Inflammatory macrophage treated with lipopolysaccharide for 4 hours (primary cell): Measurements from ENCODE around the gene RFNG.

Experiments used
- DNase-seq: peaks from one replicate; pipeline ENCODE4 v3.0.0-alpha.2; 2020

RFNG gene

GRCh38 chr17:82012640-82013295, 38.8 kb downstream of the RFNG start:
- DNase-seq: no peak

- DNase-seq: no peak
These were observed 39.4 kb downstream of the RFNG start for GRCh38 chr17:82012261-82012639.

DNA sequence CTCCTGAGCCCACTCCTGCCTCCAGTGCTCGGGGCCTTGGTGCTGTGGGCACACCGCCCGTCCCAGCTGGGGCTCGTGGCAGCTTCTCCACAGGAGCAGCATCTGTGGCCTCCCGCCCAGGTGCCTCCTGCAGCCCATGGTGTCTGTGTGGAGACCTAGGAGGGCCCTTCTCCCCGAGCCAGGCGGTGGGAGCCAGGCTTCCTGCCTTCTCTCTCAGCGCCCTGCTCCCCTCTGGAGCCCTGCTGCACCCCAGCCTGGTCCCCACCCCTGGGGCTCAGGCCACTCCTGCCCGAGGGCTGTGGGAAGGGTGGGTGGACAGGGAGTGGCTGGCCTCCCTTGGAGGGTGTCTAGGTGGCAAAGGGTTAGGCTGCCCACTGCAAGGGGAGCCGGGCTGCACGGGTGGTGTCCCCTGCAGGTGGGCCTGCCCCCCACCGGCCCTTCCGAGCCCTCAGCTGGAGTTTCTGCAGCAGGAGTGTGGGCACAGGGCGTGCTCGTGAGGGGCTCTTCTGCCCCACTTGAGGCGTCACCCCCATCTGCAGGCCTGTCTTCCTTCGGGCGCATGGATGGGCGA, 39.9 kb downstream of the RFNG start:
- DNase-seq: no peak

GRCh38 chr17:82010575-82011525, 40.8 kb downstream of the RFNG start:
- DNase-seq: no peak

GRCh38 chr17:82009413-82009812, 42.2 kb downstream of the RFNG start:
- no peak for DNase-seq

GRCh38 chr17:82008941-82009405, 42.6 kb downstream of the RFNG start:
- no peak for DNase-seq

- no peak for DNase-seq
These were observed 43.2 kb downstream of the RFNG start for GRCh38 chr17:82008258-82008940.

GRCh38 chr17:82007495-82008257, 43.9 kb downstream of the RFNG start:
- no peak for DNase-seq

GRCh38 chr17:82007228-82007494, 44.5 kb downstream of the RFNG start:
- DNase-seq: no peak

DNA sequence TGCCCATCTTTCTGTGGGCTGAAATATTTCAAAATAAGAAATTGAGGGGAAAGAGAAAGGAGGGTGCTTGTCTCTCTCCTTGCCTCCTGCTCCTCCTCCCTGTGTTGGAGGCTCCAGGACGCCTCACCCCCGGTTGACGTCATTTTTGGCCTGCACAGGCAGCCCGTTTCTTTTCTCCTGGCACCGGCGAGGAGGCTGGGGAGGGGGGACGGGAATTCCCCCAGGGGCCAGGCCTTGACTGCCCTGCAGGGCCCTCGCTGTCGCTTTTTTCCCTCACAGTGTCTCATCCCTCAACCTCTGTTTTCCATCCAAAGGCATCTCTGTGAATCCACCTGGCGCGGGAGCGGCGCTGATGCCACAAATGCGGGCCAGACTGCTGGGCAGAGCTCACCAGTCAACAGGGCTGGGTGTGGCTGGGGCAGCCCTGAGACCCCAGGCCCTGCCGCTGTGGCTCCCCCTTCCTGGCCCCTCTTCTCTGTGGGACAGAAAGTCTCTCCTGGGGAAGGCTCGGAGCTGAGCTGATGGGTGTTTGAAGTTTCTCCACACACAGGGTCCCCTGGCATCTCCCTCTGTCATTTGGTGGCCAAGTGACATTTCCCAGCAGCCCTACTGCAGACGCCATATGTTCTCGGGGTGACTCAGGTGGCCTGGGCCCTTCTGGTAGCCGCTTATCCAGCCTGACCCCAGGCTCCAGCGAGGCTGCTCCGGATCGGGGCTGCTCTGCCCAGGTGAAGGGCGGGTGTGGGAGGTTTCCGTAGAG, 45.0 kb downstream of the RFNG start:
- no peak for DNase-seq

GRCh38 chr17:82005701-82006348, 45.8 kb downstream of the RFNG start:
- no peak for DNase-seq

GRCh38 chr17:82004517-82005455, 46.8 kb downstream of the RFNG start:
- no peak for DNase-seq

DNA sequence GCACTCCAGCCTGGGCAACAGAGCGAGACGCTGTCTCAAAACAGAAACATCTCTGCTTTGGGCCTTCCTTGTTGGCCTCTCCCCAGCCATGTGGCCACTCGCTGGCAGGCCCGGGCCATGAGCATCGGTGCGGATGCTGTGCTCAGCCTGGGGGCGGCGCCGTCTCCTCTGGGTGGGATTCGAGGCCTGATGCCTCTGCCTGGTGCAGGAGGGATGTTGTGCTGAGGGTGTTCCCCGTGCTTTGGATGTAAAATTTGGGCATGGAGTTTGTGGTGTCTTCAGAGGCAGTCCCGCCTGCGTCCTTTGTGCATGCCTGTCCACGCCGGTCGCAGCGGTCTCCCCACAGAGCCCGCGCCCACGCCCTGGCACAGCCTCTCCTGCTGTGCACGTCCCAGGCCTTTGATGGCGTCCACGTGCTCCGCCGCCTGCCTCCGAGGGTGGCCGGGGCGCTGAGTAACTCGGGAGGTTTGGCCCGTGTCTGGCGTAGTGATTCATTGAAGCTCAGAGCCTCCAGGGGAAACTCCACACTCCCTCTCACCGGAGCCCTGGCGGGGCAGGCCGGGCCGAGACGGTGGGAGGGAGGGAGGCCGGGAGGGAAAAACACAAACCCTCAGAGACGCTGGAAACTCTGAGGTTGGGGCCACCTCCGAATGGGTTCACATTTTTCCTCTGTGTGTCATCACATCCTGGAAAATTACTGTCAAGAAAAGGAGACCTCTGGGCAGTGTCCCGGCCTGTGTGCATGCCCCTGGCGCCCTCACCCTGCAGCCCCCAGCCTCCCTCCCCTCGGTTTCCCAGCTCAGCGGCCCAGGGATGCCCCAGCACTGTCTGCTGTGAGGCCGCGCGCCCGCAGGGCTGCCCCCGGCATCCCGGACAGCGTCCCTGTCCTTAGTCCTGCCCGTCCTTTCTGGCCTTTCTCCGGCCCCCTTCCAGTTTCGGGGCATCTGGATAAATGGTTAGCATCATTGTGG, 47.9 kb downstream of the RFNG start:
- no peak for DNase-seq

GRCh38 chr17:82001571-82002056, 50.0 kb downstream of the RFNG start:
- no peak for DNase-seq

GRCh38 chr17:82000803-82001570, 50.6 kb downstream of the RFNG start:
- no peak for DNase-seq

DNA sequence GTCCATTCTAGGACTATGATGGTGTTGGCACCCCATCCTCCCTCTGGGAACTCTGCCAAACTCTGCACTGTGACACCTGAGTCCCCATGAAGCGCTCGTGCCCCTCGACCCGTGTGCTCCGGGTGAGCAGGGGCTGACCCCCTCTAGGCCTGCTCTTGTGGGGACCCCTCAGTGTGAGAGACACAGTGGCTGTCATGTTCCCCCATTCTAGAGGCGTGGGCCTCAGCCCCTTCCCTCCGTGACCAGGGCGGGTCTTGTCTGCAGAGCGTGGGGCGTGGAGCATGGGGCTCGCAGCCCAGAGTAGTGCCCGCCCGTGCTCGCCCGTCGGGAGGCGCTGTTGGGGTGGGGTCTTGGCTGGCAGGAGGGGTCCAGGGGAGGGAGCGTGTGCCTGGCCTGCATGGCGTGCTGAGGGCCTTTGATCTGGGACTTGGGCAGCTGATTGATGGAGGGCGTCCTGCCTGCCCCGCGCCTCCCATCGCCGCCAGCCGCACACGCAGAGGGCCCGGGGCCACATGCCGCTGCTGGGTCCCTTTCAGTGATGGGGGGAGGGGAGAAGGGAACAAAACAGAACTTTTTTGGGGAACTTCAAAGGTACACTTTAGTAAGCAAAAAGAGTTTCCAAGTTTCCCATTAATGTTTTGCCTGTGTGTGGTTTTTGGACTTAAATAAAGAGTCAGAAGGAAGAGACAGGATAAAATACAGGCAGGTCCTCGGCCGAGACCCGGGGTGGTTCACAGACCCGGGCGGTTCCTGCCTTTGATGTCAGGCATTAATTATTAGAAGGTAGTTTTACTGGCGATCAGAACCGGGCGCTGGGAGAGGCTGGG, 51.4 kb downstream of the RFNG start:
- DNase-seq: no peak

DNA sequence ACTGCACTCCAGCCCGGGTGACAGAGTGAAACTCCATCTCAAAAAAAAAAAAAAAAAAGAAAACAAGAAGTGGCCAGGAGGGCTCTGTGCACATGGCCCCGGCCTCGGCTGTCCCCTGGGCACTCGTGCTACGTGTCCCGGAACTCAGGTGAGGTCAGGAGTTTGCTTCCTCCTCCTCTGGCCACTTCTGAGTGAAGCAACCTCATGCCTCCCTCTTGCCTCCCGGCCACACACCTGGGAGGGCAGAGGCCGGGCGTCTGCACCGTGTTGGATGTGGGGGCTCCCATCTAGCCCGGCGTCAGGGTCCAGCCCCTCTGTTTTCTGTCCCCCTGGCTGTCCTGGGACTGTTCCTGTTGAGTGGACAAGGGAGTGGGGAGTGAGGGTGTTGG, 52.0 kb downstream of the RFNG start:
- DNase-seq: no peak
